GM21723 (cell line): Measurements from ENCODE around the gene PZP.
"Not testable (repeated sequence)": the region's sequence is repeated elsewhere in the genome, so short reads cannot be mapped to it uniquely, and the experiment has no call there.

Experiments used
- ATAC-seq: cut with Tn5 transposase; IDR thresholded peaks from one replicate; pipeline ENCODE4 v1.9.1; 2021; ENCODE audit warnings: mild to moderate bottlenecking, moderate library complexity; ENCODE audit not compliant: unreplicated experiment

Gene PZP

DNA sequence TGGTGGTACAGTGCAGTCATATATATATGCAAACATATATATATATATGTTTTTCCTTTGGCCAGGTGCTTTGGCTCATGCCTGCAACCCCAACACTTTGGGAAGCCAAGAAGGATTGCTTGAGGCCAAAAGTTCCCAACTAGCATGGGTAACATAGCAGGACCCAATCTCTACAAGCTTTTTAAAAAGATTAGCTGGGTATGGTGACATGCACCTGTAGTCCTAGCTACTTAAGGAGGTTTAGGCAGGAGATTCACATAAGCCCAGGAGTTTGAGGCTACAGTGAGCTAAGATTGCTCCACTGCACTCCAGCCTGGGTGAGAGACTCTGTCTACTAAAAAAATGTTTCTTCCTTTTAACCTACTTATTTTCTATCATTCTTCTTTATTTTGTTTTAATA, 10.2 kb downstream of the PZP start:
- ATAC-seq = no peak

DNA sequence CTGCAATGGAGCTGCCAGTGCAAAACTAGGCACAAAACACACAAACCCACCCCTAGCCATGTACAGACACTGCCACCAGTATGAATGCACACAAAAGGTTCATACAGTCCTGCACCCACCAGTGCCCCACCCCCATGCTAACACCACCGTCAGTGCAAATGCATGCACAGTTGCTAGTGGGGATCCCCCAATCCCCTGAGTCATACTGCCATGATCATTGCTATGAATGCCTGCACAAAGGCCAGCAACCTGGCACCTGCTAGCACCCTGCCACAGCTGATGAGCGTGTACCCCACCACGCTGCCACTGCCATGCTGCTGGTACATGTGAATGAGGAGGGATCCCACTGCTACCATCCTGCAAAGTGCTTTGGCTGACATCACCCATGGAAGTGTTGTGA, 23.9 kb downstream of the PZP start:
- no peak for ATAC-seq

DNA sequence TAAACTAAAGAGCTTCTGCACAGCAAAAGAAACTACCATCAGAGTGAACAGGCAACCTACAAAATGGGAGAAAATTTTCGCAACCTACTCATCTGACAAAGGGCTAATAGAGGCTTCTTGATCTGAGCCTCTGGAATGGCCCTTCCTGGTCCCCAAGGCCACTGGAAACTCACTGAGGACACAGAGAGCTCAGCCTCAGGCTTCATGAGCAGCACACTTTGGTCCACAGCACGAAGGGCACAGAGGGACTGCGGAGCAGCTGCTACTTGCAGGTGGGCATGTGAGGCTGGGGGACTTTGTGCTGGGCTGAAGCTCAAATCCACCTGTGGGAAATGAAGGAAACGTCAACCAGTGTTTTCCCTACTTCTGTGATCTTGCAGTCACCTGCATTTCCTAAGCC, 27.4 kb downstream of the PZP start:
- ATAC-seq = no peak

DNA sequence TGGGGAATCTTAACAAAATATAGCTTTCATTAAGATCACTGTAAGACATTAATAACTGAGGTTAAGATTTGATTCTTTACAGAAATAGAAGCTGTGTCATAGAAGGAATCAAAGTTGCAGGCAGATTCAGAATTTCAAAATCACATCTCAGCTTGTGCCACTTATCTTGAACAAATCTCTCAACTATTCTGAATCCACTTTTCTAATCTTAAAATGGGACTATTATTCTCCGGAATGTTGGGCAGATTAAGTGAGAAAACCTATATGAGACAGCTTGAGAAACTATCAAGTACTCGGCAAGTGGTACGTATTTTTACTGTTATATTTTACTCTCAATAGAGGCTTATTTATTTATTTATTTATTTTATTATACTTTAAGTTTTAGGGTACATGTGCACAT, 28.4 kb downstream of the PZP start:
- ATAC-seq = no peak

DNA sequence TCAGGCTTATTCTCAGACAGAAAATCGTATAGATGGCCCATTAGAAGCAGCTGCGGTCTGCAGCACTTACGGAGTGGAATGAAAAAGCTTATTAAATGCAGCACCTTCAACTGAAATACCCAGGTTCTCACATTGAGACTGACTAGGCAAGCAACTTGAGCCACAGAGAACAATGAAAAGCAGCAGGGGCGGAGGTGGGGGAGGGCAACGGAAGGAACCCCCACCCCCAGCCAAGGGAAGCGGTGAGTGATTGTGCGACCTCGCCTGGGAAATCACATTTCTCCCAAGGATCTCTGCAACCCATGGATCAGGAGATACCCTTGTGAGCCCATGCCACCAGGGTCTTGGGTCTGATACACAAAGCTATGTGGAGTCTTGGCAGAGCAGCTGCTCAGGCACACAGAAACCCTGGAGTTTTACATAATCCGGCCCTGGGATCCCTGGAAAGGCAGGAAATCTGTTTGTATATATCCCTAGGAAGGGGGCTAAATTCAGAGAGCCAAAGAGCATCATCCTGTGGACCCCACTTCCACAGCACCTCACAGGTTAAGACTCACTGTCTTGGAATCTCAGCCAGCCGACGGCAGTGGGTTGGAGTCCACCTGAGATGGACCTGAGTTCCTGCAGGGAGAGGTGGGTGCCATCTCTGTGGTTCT, 38.1 kb downstream of the PZP start:
- no peak for ATAC-seq

DNA sequence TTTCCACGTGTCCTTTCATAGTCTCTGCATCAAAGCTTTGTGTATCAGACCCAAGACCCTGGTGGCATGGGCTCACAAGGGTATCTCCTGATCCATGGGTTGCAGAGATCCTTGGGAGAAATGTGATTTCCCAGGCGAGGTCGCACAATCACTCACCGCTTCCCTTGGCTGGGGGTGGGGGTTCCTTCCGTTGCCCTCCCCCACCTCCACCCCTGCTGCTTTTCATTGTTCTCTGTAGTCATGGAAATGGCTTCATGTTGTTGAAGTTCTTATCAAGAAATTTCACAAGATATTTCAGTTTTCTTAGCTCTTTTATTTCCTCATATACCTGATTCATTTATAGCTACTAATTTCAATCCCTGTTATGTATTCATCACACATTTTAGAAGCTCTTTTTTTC, 40.9 kb downstream of the PZP start:
- ATAC-seq = not testable (repeated sequence)

DNA sequence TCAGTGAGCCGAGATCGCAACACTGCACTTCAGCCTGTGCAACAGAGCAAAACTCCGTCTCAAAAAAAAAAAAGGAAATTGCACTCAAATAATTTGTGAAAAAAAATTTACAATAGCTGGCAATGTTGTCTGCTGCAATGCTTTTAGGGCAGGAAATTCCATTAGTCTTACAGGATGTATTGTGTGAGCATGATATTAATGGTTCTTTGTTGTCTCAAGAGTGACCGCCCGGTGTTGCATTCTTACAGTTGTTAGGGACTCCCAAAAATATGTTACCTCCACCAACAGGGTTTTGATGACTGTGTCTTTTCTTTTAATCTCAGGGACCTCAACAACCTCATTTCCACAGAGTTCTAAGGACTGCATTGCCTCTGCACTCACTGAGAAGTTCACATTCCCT, 44.8 kb downstream of the PZP start:
- ATAC-seq = no peak

DNA sequence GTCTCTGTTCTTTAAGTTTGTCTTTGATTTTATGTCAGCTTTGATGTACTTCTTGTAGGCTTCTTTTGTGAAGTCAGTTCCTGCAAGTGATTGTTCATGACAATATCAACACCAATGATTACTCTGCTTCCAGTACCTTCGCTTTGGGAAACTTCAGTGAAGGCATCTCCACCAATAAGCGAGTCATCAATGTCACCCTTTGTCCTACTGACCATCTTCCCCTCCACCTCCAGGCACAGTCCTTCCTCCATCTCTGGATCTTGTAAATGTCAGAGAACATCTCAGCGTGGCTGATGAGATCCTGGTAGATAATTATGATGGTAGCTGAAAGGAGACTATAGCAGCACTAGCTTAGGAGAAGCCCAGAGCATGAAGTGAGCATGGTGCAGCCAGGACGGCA, 52.1 kb downstream of the PZP start:
- ATAC-seq = no peak

DNA sequence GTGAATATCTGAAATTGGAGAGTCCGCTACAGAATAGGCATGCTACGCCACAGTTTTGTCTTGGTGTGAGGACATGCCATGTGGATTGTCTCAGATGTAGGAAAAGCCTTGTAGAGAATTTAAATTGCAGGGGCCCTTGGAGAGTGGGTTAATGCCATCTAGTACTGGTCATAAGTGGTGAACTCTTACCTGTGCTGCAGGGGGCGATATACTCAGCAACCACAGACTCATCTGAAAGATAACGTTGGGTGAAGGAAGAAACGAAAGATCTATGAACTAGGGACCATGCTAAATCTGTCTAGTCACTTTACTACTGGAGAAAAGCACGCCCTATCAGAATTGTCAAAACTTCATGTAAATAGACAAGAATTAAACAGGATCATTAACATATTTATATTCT, 58.8 kb downstream of the PZP start:
- no peak for ATAC-seq

DNA sequence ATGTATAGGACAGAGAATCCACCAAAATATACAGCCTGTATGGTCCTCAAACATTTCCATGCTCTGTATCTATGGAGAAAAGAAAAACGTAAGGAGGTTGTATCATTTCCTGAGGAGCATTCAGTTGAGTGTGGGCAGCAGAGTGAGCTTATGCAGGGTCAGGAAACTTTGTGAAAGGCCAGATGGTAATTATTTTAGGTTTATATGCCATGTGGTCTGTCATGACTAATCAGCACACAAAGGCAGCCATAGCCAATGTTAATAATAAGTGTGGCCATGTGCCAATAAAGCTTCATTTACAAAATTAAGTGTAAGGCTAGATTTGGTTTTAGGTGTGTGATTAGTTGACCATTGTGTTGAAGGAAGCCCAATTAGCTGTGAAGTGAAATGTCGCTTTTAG, 59.3 kb downstream of the PZP start:
- ATAC-seq = no peak

DNA sequence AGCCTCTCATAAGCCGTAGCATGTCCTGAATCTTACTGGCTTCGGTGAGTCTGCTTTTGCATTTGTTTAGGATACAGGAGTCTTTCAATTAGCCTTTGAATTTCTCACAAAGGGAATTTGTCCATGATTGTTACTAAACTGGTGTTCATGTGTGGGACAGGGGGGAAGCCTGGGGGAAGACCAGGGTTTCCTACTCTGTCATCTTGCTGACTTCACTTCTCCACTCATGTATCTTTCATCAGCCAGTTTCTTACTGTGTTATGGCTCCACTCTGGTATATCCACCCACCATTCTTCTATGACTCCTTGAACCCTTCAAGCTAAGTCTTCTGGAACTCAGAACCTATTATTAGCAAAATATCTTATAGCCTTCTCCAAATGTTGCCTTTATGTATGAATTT, 60.7 kb downstream of the PZP start:
- ATAC-seq = no peak

DNA sequence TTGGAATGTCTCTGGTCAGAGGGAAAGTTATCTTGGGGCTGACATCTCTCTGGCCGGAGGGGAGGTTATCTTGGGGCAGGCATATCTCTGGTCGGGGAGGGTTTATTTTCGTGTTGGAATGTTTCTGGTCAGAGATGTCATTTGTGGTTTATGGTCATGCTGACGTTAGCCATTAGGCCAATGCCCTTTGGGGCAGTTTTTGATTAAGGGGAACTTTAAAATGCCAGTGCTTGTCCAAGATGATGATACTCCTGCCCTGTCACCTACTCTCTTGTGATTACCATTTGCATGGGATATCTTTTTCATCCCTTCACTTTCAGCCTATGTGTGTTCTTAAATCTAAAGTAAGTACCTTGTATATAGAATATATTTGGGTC, 63.5 kb downstream of the PZP start:
- no peak for ATAC-seq

DNA sequence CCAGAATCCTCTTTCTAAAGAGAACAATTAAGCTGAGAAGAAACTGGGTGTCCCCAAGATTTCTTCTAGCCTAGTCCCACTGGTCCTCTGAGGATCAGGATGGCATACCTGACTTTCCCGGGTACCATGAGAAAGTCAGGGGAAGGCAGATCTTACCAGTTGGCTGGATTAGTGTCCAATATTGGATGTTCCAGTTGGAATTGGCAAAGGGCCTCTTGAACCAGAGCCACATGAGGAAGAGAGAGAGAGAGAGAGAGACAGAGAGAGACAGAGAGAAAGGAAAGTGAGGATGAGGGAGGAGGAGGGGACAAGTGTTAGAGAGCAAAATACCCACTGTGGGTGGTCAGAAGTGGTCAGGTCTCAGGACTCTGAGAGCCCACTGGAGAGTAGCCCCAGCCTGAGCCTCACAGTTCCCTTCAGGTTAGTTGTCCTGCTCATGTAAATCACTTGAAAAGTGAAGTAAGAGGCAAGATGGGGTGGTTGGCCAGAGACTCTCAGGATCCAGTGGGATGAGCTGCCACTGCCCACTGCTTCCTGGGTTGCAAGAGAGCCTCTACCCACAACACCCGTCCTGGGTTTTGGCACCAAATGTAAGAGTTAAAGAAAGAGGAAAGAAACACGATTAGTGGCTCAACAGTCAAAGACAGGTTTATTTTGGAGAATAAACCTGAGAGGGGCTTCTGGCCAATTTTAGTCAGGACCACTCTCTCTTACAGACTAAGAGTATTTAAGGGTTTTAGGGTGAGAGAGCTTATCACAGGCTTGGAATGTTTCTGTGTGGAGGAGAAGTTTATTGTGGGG, 64.1 kb downstream of the PZP start:
- no peak for ATAC-seq

DNA sequence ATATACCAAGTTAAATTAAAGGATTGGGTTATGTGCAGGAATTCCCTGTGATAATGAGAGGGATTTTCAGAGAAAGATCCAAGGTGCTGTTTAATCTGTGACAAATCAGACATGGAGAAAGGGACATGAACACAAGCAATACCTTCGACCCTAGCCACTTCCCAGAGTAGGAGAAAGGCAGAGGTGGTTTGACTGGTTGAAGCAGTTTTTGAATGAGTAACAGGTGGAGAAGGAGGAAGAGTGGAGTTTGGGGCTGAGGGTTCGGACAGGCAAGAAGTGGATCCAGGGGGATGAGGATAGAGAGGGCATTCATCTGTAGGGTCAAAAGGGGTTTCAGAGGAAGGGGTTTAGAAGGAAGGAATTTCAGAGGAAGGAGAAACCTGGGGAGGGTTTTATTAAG, 65.1 kb downstream of the PZP start:
- ATAC-seq = no peak

DNA sequence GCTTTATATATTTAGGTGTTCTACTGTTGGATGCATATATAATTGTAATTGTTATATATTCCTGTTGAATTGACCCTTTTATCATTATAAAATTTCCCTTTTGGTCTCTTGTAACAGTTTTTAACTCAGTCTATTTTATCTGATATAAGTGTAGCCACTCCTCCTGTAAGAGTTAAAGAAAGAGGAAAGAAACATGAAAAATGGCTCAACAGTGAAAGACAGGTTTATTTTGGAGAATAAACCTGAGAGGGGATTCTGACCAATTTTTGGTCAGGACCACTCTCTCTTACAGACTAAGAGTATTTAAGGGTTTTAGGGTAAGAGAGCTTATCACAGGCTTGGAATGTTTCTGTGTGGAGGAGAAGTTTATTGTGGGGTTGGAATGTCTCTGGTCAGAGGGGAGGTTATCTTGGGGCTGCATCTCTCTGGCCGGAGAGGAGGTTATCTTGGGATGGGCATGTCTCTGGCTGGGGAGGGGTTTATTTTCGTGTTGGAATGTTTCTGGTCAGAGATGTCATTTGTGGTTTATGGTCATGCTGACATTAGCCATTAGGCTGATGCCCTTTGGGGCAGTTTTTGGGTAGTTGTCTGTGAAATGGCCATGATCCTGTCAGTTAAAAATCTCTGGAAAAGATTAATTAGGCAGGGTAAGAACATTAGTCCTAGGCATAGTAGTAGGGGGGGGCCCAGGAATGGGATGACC, 68.5 kb downstream of the PZP start:
- ATAC-seq = not testable (repeated sequence)

DNA sequence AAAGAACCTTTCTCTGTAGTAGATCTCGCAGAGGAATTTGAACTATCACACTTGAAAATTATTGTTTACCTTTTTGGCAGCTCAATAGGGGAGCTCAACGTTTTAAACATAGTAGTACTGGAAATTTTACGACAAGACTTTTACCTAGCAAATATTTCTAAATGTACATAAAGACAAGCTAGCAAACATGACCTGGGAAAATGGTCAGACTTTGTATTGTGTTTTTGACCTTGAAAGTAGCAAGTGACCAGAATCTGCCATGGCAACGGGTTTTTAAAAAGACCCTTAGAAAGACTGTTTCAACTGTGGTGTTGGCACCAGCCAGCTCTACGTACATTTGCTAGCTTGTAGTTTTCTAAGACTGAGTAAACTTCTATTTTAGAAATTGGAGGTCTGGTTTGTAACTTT, 72.3 kb downstream of the PZP start:
- no peak for ATAC-seq

DNA sequence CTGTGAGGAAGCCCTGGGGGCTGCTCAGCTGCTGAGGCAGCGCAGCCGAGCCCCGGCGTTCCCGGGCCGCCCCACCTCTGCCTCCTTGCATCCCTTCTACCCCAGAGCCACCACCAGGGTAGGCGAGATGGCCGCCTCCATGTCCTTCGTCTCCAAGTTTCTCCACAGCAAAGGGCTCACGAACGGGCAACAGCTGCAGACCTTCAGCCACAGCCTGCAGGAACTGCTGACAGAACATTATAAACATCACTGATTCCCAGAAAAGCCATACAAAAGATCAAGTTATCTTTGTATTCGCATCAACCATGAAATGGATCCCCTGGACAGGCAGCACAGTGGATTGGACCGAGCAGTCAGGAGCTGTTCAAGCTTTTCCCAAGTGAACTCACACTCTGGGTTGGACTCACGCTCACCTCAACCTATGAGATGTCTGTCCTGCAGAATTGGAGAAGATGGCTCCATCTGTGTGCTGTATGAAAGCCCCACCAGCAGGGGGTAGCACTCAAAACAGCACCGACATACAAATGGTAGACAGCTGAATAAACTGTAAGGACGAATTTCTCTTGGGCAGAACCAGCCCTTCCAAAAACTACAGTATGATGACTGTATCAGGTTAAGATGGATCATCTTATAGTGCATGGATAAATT, 73.1 kb downstream of the PZP start:
- no peak for ATAC-seq

DNA sequence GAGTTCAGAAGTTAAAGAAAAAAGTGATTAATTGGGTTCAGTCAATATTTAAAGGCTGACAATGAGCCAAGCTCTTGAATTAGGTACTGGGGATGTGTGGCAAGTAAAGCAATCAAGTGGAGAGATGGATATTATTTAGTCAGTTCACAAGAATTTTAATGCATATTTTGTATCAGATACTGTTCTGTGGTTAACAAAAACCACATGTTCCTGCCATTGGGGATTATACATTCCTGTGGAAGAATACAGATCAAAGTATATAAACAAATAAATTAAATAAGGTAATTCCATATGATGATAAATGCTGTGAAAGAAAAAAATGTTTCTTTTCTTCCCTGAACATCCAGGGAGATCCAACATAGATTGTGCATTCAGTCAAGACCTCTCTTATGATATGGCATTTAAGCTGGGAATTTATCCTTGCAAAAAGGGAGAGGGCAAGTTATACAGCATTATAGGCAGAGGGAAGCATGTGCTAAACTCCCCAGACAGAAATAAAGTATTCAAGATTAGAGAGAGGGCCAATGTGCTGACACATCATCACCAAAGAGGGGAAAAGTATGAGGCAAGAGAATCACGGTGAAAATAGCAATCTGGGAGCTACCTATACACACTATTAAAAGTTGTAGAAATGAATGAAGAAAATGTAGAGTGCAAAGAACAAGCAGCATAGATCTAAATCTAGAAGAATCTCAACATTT, 74.8 kb downstream of the PZP start:
- no peak for ATAC-seq

DNA sequence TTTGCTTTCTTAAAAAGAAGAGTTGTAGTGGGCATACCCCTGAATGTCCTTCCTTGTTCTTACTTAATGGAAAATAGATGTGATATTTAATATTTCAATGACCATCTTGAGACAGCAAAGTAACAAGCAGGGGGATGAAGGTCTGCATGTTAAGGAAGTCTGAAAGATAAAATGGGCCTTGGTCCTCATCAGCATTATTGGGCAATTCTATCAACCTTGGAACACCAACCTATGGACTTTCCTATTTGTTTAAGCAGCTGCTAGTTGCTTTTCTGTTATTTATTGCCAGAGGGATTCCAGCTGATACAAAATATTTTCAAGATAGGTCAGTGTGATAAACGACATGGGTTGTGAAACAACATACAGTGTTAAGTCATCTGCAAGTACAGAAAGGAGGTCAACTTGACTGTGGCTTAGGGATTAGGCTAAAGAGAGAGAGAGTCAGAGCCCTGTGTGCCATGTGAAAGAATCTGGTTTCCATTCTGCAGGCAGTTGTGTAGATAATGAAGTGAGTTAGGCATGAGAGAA, 76.1 kb downstream of the PZP start:
- no peak for ATAC-seq

DNA sequence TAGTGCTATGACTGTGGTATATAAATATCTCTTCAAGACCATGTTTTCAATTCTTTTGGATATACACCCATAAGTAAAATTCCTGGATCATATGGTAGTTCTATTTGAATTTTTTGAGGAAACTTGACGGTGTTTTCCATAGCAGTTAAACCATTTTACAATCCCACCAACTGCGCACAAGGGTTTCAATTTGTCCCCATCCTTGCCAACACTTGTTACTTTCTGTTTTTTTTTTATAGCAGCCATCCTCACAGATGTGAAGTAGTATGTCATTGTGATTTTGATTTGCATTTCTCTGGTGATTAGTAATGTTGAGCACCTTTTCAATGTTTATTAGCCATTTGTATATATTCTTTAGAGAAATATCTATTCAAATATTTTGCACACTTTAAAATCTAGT, 78.0 kb downstream of the PZP start:
- no peak for ATAC-seq
